KMS-11 (cell line): ENCODE data around the gene HELT.

ENCODE experiments used
- H2AFZ ChIP-seq: fragments of 200-600 bp; sonication (generic); 2 replicates; pipeline ENCODE4 v1.6.1; 2016; ENCODE audit warnings: antibody characterized with exemption, mixed run types, low read depth
- H3K27ac ChIP-seq: fragments of 200-600 bp; sonication (generic); 2 replicates; pipeline ENCODE4 v1.6.1; 2016; ENCODE audit warnings: mild to moderate bottlenecking, mixed run types
- H3K27me3 ChIP-seq: fragments of 200-600 bp; sonication (generic); 2 replicates; pipeline ENCODE4 v1.6.1; 2017; ENCODE audit warnings: mild to moderate bottlenecking, low read depth, mixed run types, moderate library complexity; ENCODE audit not compliant: insufficient read depth
- H3K36me3 ChIP-seq: fragments of 200-600 bp; sonication (generic); 2 replicates; pipeline ENCODE4 v1.6.1; 2017; ENCODE audit warnings: mild to moderate bottlenecking, mixed run types; ENCODE audit not compliant: insufficient read depth
- H3K4me1 ChIP-seq: fragments of 200-600 bp; sonication (generic); 2 replicates; pipeline ENCODE4 v1.6.1; 2016; ENCODE audit warnings: mild to moderate bottlenecking, low read depth, mixed run types; ENCODE audit not compliant: poor library complexity, severe bottlenecking
- H3K4me2 ChIP-seq: fragments of 200-600 bp; sonication (generic); 2 replicates; pipeline ENCODE4 v1.7.0; 2016; ENCODE audit warnings: mild to moderate bottlenecking, mixed run types
- H3K4me3 ChIP-seq: fragments of 200-600 bp; sonication (generic); IDR thresholded peaks from 2 replicates; pipeline ENCODE4 v1.6.1; 2017; ENCODE audit warnings: low read depth, low read length, mixed read lengths; ENCODE audit not compliant: insufficient read depth
- H3K79me2 ChIP-seq: fragments of 200-600 bp; sonication (generic); 2 replicates; pipeline ENCODE4 v1.6.1; 2016; ENCODE audit warnings: low read depth, mixed run types; ENCODE audit not compliant: insufficient read depth
- H3K9ac ChIP-seq: fragments of 200-600 bp; sonication (generic); 2 replicates; pipeline ENCODE4 v1.6.1; 2016; ENCODE audit warnings: mild to moderate bottlenecking, mixed run types
- H4K20me1 ChIP-seq: fragments of 200-600 bp; sonication (generic); 2 replicates; pipeline ENCODE4 v1.6.1; 2016; ENCODE audit warnings: mild to moderate bottlenecking, mixed run types; ENCODE audit not compliant: insufficient read depth
- CTCF ChIP-seq: fragments of 200-600 bp; sonication (generic); conservative IDR thresholded peaks from 2 replicates; pipeline ENCODE4 v1.6.1; 2017; ENCODE audit warnings: low read depth, mild to moderate bottlenecking, antibody characterized with exemption, low read length, moderate library complexity, mixed read lengths

The HELT gene

GRCh38 chr4:185016101-185016940, 2.0 kb upstream of the HELT start:
- H3K27me3 ChIP-seq: peaks cover 18% of the 10 kb centered on the region
- no peaks in the 10 kb centered on the region for H4K20me1 ChIP-seq
- no peak overlapping the region for H3K4me3 ChIP-seq
- no peak overlapping the region for H2AFZ ChIP-seq
- H3K4me1 ChIP-seq: peaks cover 16% of the 10 kb centered on the region
- no peaks in the 10 kb centered on the region for H3K79me2 ChIP-seq
- no peaks in the 10 kb centered on the region for H3K36me3 ChIP-seq
- H3K4me2 ChIP-seq: no peak overlapping the region
- TF ChIP-seq CTCF: no peak
- H3K27ac ChIP-seq: no peak overlapping the region
- no peak overlapping the region for H3K9ac ChIP-seq

DNA sequence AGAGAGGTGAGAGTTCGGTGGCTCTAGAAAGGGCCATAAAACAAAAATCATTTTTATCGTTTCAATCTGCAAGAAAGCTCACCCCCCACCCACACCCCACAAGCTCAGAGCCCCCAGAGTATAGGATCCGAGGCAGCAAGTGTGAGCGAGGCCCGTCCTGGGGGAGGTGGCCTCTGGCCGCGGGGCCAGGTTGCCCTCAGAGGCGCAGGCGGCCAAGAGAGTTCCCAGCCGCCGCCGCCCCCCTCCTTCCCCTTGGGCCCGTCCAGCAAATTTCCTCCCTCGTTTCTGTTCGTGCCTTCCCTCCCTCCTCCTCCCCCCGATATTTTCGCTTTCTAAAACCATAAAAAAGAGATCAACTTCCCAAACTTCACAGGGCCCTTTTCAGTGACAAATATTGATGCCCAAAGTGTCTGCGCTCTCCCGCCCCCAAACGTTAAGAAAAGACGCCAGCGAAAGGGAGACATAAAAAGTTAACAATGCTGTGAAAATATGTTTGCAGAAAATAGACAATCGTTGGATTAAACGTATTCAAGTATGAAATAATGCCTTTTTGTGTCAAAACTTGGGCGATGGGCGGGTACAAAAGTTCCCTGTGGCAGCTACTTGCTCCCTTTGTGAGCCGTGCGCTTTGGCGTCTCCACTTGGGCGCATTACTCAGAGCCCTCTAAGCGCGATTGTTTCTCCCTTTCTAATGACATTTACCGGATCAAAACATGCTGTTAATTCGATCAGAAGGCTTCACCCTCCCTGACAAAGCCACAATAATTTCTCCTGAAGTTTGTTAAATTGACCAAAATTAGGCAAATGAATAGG, 1.1 kb upstream of the HELT start:
- no peak for TF ChIP-seq CTCF
- H3K4me1 ChIP-seq: peaks cover 16% of the 10 kb centered on the region
- no peaks in the 10 kb centered on the region for H4K20me1 ChIP-seq
- H3K36me3 ChIP-seq: no peaks in the 10 kb centered on the region
- no peaks in the 10 kb centered on the region for H3K79me2 ChIP-seq
- H2AFZ ChIP-seq: peak overlapping the region; percentile 99
- H3K9ac ChIP-seq: no peak overlapping the region
- H3K27me3 ChIP-seq: peaks cover 18% of the 10 kb centered on the region
- H3K4me3 ChIP-seq: no peak overlapping the region
- H3K4me2 ChIP-seq: peak overlapping the region; percentile 78
- H3K27ac ChIP-seq: no peak overlapping the region

DNA sequence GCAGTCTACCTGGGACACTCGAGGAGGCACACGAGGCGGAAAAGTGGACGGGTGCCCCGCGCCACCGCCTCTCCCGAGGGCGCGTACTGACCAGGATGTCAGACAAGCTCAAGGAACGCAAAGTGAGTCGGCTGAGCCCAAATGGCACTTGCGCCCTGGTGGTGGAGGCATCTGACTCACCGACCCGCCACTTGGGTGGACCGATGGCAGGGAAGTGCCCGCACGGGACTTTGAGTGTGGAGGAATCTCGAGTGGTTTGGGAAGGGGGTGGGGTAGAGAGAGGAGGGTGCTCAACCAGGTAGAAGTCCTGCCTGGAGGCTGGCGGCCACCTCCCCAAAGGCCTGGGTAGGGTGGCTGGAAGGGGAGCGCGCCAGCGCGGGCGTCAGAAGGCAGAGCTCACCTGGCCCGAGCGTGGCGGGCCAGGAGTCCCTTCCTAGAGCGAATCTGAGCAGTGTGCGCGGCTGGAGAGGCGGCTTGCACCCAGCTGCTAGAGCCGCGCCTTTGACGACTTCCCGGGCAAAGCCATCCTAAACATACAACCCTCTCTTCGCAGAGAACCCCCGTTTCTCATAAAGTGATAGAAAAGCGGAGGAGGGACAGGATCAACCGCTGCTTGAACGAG, 655 bp downstream of the HELT start:
- no peaks in the 10 kb centered on the region for H3K79me2 ChIP-seq
- H3K36me3 ChIP-seq: no peaks in the 10 kb centered on the region
- H3K4me2 ChIP-seq: peak overlapping the region; percentile 78; the same call in 1 of the 2 replicates
- peaks cover 16% of the 10 kb centered on the region for H3K4me1 ChIP-seq
- peaks cover 18% of the 10 kb centered on the region for H3K27me3 ChIP-seq
- peak overlapping the region; percentile 99 for H2AFZ ChIP-seq
- no peak overlapping the region for H3K4me3 ChIP-seq
- no peak overlapping the region; the same call in 1 of the 2 replicates for H3K9ac ChIP-seq
- H3K27ac ChIP-seq: no peak overlapping the region
- TF ChIP-seq CTCF: no peak
- H4K20me1 ChIP-seq: no peaks in the 10 kb centered on the region

DNA sequence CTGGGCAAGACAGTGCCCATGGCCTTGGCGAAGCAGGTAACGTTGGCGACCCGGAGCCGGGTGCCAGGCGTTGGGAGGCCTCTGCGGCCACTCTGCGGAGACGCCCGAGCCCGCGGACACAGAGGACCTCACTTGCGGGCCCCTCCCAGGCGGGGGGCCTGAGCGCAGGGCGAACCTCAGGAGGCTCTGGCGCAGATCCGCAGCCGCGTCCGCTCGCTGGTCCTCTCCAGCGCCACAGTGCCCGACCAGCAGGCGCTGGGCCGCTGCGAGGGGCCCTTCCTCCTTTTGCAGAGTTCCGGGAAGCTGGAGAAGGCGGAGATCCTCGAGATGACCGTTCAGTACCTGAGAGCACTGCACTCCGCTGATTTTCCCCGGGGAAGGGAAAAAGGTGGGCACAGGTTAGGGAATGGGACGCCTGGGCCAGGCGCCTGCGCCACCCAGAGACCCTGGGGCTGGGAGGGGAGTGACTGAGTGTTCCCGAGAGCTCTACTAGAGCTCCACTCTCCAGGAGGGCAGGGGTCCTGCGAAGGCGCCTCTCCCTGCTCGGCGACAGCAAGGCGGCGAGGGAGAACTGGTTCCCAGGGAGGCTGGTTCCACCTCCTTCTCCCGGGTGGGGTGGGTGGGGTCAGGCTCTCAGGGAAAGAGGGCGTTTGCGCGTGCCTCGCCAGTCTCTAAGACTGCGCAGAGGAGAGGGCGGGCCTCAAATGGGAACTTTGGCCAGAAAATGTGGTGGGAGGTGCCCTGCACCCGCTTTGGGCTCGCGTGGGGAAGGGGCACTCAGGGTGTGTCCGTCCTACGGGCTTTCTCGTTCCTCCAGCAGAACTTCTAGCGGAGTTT, 1.4 kb downstream of the HELT start:
- H3K4me3 ChIP-seq: no peak overlapping the region
- no peak for TF ChIP-seq CTCF
- no peak overlapping the region for H3K9ac ChIP-seq
- no peaks in the 10 kb centered on the region for H3K79me2 ChIP-seq
- no peak overlapping the region for H2AFZ ChIP-seq
- peaks cover 18% of the 10 kb centered on the region for H3K27me3 ChIP-seq
- no peak overlapping the region for H3K4me2 ChIP-seq
- H3K36me3 ChIP-seq: no peaks in the 10 kb centered on the region
- H4K20me1 ChIP-seq: no peaks in the 10 kb centered on the region
- peaks cover 16% of the 10 kb centered on the region for H3K4me1 ChIP-seq
- H3K27ac ChIP-seq: no peak overlapping the region
